K562 (cell line): ENCODE results near the gene MAST4. TPM values are rescaled to one million over a fixed set of nuclear protein-coding genes. Genes with fewer than 3 reads are reported as not detected.

Source experiments
- HDAC8 ChIP-seq: fragments of 450-650 bp; IDR thresholded peaks from 2 replicates; pipeline ENCODE4 v1.6.1; 2016; ENCODE audit warnings: mild to moderate bottlenecking, missing genetic modification characterization, moderate library complexity, missing compliant biosample characterization
- polyA plus RNA-seq, 8 experiments: library from polyadenylated mRNA; depleted of rRNA in 4 of 8; stranded (reverse) in 5 of 8; unstranded in 3 of 8; fragments of >200 nt; fragmentation: Nextera tagmentation in 2 of 8; fragmentation: Illumina TruSeq in 1 of 8; extraction: Ambion mirVana in 2 of 8; extraction: Trizol in 1 of 8; gene quantifications; 2 replicates each; pipeline versions ENCODE4 v1.2.1 to v1.2.3, GENCODE V29; 2011 to 2014; ENCODE audit warnings: inconsistent platforms in 1 of 8, missing spikeins in 1 of 8
- total RNA-seq, 7 experiments: library from RNA; depleted of rRNA in 6 of 7; stranded (reverse); fragments of >200 nt in 6 of 7; fragmentation: Illumina TruSeq in 2 of 7; extraction: Trizol in 2 of 7; gene quantifications; 2 replicates each; pipeline versions ENCODE4 v1.2.1 to v1.2.3, GENCODE V29; 2011 to 2021; ENCODE audit warnings: low replicate concordance in 1 of 7
- TF ChIP-seq, protein P1 (sequence below), 2 experiments: fragments of 450-650 bp; IDR thresholded peaks; 2 replicates each; pipeline ENCODE4 v1.6.1; 2016; ENCODE audit warnings: mild to moderate bottlenecking in 2 of 2, borderline replicate concordance in 1 of 2, low read depth in 1 of 2, moderate library complexity in 1 of 2
- TF ChIP-seq, protein P2 (sequence below), 3 experiments: fragments of 200-800 bp in 1 of 3; sonication (Bioruptor generic) in 1 of 3; sonication (generic) in 1 of 3; formaldehyde crosslinking in 1 of 3; IDR thresholded peaks; 2 replicates each; pipeline versions ENCODE4 v1.6.1 to v1.8.0; 2016 to 2022; ENCODE audit warnings: mild to moderate bottlenecking in 2 of 3, missing compliant biosample characterization in 2 of 3, missing genetic modification characterization in 2 of 3, missing genetic modification reagents in 1 of 3

MAST4 gene
- total and polyA plus RNA-seq, 9 of the 15 experiments (the other 6 are each of a cell fraction or from before 2014, with no cell fraction given) = 0.88 to 10.1 (median 5.2) TPM

DNA sequence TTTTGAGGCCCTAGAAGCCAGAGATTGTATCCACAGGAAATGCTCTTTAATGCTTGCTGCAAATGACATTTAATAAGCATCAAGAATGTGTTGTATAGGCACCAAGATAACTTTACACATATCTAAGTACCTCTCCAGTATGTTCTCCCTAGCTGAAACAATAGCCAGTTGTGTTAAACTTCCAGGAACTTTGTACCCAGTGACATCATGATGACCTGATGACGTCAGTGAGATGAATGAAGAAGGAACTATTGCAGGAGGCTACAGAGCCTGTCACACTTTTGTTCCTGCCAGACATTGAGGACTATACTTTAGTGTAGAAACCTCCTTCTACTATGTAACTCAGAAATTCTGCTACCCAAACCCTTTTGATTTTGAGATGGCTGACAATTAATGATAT, 470.6 kb downstream of the MAST4 start (continued):
- TF ChIP-seq, protein P1, sequence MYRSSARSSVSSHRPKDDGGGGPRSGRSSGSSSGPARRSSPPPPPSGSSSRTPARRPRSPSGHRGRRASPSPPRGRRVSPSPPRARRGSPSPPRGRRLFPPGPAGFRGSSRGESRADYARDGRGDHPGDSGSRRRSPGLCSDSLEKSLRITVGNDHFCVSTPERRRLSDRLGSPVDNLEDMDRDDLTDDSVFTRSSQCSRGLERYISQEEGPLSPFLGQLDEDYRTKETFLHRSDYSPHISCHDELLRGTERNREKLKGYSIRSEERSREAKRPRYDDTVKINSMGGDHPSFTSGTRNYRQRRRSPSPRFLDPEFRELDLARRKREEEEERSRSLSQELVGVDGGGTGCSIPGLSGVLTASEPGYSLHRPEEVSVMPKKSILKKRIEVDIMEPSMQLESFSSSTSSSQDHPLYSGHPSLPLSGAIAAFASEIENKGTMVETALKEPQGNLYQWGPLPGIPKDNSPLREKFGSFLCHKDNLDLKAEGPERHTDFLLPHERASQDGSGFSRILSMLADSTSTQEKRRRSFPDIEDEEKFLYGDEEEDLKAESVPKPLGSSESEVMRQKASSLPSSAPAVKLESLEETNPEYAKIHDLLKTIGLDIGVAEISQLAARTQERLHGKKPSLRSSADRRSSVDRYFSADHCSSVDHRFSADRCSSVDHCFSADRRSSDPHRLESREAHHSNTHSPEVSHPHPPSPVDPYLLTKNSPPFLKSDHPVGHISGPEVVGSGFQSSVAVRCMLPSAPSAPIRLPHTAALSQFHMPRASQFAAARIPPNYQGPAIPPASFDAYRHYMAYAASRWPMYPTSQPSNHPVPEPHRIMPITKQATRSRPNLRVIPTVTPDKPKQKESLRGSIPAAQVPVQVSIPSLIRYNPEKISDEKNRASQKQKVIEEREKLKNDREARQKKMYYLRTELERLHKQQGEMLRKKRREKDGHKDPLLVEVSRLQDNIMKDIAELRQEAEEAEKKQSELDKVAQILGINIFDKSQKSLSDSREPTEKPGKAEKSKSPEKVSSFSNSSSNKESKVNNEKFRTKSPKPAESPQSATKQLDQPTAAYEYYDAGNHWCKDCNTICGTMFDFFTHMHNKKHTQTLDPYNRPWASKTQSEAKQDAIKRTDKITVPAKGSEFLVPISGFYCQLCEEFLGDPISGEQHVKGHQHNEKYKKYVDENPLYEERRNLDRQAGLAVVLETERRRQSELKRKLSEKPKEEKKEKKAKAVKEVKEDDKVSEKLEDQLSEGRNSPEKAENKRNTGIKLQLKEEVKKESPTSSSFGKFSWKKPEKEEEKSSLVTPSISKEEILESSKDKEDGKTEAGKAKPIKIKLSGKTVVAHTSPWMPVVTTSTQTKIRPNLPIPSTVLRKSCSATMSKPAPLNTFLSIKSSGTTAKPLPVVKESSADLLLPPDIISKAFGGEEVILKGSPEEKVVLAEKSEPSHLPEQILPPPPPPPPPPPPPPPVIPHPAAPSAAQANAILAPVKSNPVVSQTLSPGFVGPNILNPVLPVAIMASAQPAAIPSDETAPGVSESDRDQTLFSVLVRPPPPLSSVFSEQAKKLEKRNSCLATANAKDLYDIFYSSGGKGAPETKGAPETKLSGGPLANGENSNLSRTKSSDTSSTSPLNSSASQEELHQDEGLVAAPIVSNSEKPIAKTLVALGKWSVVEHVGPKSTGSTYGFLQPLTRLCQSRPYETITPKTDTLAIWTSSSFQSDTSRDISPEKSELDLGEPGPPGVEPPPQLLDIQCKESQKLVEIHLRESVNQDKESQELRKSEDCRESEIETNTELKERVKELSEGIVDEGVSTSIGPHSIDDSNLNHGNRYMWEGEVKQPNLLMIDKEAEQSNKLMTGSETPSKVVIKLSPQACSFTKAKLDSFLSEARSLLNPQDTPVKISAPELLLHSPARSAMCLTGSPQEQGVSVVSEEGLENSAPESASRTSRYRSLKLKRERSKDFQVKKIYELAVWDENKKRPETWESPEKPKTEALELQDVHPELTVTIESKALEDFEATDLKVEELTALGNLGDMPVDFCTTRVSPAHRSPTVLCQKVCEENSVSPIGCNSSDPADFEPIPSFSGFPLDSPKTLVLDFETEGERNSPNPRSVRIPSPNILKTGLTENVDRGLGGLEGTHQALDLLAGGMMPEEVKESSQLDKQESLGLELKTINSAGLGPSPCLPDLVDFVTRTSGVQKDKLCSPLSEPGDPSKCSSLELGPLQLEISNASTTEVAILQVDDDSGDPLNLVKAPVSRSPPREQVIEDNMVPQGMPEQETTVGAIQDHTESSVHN (IDR thresholded peaks at IDR 0.05; ENCODE audit: borderline replicate concordance in 1 of 2, low read depth in 1 of 2) = no peak
- TF ChIP-seq HDAC8 (tag) = no peak
- TF ChIP-seq, protein P2, sequence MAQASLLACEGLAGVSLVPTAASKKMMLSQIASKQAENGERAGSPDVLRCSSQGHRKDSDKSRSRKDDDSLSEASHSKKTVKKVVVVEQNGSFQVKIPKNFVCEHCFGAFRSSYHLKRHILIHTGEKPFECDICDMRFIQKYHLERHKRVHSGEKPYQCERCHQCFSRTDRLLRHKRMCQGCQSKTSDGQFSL (CRISPR knock-in tag; IDR thresholded peaks at IDR 0.05) = no peak
- TF ChIP-seq, protein P2 (tag; IDR thresholded peaks at IDR 0.05) = no peak
